Vagina (tissue), 2 donors: Measurements from ENCODE around the gene MYH9. TPM values are rescaled to one million over a fixed set of nuclear protein-coding genes. Genes with fewer than 3 reads are reported as not detected.

ENCODE experiments used
- DNase-seq, 2 donors: peaks; one replicate each; pipeline ENCODE4 v3.0.0-alpha.2; 2017; ENCODE audit errors: extremely low spot score in 2 of 2
- H3K27ac ChIP-seq: fragments of 200-600 bp; sonication (generic); one replicate; pipeline ENCODE4 v1.5.1; 2019
- H3K27me3 ChIP-seq: fragments of 200-600 bp; sonication (generic); one replicate; pipeline ENCODE4 v1.5.1; 2019
- H3K36me3 ChIP-seq, 2 donors: fragments of 200-600 bp; sonication (generic); one replicate each; pipeline ENCODE4 v1.5.1; 2017 to 2019
- H3K4me1 ChIP-seq: fragments of 200-600 bp; sonication (generic); one replicate; pipeline ENCODE4 v1.5.1; 2019
- H3K4me3 ChIP-seq, 2 donors: fragments of 200-600 bp; sonication (generic); 1 replicate in 1 of 2; 2 replicates in 1 of 2; pipeline ENCODE4 v1.5.1; 2016 to 2019
- H3K9me3 ChIP-seq: fragments of 200-600 bp; sonication (generic); one replicate; pipeline ENCODE4 v1.5.1; 2019
- POLR2A ChIP-seq, 2 donors: fragments of 450-650 bp; IDR thresholded peaks; one replicate each; pipeline ENCODE4 v1.6.1; 2017; ENCODE audit warnings: antibody characterized with exemption in 2 of 2, mild to moderate bottlenecking in 2 of 2, moderate library complexity in 2 of 2
- POLR2AphosphoS5 ChIP-seq, 2 donors: sonication (generic); formaldehyde crosslinking; IDR thresholded peaks; one replicate each; pipeline ENCODE4 v1.9.0; 2017; ENCODE audit warnings: antibody characterized with exemption in 2 of 2, mild to moderate bottlenecking in 2 of 2, low read depth in 1 of 2; ENCODE audit not compliant: insufficient read depth in 1 of 2
- intact Hi-C: fragments of 100-400 bp; cut with DNase I; formaldehyde crosslinking; loops from one replicate; pipeline ENCODE4 v1.15.1; 2023
- total RNA-seq: library from RNA; depleted of rRNA; stranded (reverse); fragments of >200 nt; gene quantifications from one replicate; pipeline ENCODE4 v1.2.3, GENCODE V29; 2016
- TF ChIP-seq, protein P1 (sequence below), 3 experiments: fragments of 450-650 bp in 2 of 3; fragments of 200-600 bp in 1 of 3; sonication (generic) in 1 of 3; IDR thresholded peaks; one replicate each; pipeline ENCODE4 v1.5.1; 2017 to 2019; ENCODE audit warnings: antibody characterized with exemption in 3 of 3, mild to moderate bottlenecking in 2 of 3, moderate library complexity in 2 of 3

Gene MYH9
- total RNA-seq, 1 donor from 2014 or later, result 333 TPM

DNA sequence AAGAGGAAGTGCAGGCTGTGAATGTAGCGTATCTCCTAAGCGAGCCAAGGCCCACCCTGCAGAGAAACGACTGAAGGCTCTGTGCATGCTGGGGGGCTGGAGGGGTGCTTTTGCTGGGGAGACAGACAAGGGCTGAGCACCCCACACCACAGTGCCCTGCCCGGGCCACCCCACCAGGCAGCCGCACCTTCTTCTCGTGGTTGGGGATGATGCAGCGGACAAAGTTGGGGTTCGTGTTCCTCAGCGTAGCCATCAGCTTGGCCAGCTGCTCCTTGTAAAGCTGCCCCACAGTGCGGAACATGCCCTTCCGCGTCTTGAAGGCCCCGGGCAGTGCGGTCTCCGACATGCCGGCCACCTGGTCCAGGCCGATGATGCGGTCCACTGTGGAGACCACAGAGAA lies 81.5 kb downstream of the MYH9 start:
- H3K4me3 ChIP-seq, result no peak overlapping the region
- H3K27me3 ChIP-seq, result no peaks in the 10 kb centered on the region
- TF ChIP-seq POLR2AphosphoS5 (IDR thresholded peaks at IDR 0.05; ENCODE audit: insufficient read depth in 1 of 2, low read depth in 1 of 2), result no peak
- no peak for TF ChIP-seq POLR2A (IDR thresholded peaks at IDR 0.05)
- TF ChIP-seq, protein P1, sequence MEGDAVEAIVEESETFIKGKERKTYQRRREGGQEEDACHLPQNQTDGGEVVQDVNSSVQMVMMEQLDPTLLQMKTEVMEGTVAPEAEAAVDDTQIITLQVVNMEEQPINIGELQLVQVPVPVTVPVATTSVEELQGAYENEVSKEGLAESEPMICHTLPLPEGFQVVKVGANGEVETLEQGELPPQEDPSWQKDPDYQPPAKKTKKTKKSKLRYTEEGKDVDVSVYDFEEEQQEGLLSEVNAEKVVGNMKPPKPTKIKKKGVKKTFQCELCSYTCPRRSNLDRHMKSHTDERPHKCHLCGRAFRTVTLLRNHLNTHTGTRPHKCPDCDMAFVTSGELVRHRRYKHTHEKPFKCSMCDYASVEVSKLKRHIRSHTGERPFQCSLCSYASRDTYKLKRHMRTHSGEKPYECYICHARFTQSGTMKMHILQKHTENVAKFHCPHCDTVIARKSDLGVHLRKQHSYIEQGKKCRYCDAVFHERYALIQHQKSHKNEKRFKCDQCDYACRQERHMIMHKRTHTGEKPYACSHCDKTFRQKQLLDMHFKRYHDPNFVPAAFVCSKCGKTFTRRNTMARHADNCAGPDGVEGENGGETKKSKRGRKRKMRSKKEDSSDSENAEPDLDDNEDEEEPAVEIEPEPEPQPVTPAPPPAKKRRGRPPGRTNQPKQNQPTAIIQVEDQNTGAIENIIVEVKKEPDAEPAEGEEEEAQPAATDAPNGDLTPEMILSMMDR (IDR thresholded peaks at IDR 0.05), result no peak
- H3K27ac ChIP-seq, result no peak overlapping the region
- H3K9me3 ChIP-seq, result no peaks in the 10 kb centered on the region
- H3K4me1 ChIP-seq, result no peaks in the 10 kb centered on the region
- DNase-seq, result no peak
- intact Hi-C loops, result no loop called here
- peaks cover 15 to 96% of the 10 kb centered on the region in 2 donors for H3K36me3 ChIP-seq

DNA sequence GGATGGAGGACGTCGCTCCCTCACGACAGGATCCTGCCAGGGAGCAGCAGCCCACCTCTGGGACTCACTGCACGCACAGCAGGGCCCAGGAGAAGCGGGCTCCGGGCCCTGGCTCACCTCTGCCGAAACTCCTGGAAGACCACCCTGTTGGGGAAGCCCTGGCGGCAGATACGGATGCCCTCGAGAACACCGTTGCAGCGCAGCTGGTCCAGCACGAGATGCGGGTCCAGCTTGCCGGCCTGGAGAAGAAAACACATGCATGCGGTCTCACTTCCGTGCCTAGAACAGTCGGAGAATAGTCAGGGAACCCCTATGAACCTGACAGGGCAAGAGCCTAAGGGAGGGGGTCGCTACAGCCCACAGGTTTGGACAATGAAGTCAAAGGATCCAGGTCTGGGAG lies 82.0 kb downstream of the MYH9 start:
- H3K4me1 ChIP-seq, result no peaks in the 10 kb centered on the region
- H3K27ac ChIP-seq, result no peak overlapping the region
- no peaks in the 10 kb centered on the region for H3K27me3 ChIP-seq
- H3K9me3 ChIP-seq, result no peaks in the 10 kb centered on the region
- no peak overlapping the region for H3K4me3 ChIP-seq
- intact Hi-C loops, result no loop called here
- peaks cover 12 to 96% of the 10 kb centered on the region in 2 donors for H3K36me3 ChIP-seq
- TF ChIP-seq POLR2A (IDR thresholded peaks at IDR 0.05) (no peak), POLR2AphosphoS5 (IDR thresholded peaks at IDR 0.05; ENCODE audit: insufficient read depth in 1 of 2, low read depth in 1 of 2) (peak in 1 of 2 donors; percentile 14)
- no peak for DNase-seq

DNA sequence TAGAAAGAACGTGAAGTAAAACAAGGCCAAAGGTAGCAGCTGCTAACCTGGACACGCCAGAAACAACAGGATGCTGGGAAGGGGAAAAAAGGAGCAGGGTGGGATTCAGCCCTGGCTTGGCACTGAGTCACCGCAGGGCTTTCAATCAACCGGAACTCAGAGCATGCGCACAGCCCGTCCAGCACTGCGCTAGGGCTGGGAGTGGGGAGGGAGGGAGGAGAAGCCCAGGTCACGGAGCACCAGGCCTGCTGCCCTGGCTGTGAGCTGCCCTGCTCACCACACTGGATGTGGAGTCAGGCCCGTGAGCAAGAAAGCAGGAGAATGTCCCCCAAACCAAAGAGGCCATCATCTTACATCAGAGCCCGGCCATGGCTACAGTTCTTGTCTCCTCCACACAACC lies 83.3 kb downstream of the MYH9 start:
- H3K9me3 ChIP-seq, result no peaks in the 10 kb centered on the region
- H3K27me3 ChIP-seq, result no peaks in the 10 kb centered on the region
- intact Hi-C loops, result loop anchor here (5.0 kb wide), 1 partner anchor 163 kb away; no protein-coding TSS in a partner anchor
- peaks cover 16 to 99% of the 10 kb centered on the region in 2 donors for H3K36me3 ChIP-seq
- TF ChIP-seq POLR2AphosphoS5 (IDR thresholded peaks at IDR 0.05; ENCODE audit: insufficient read depth in 1 of 2, low read depth in 1 of 2), result no peak
- TF ChIP-seq, protein P1 (IDR thresholded peaks at IDR 0.05), result no peak
- no peak for TF ChIP-seq POLR2A (IDR thresholded peaks at IDR 0.05)
- H3K4me3 ChIP-seq, result no peak overlapping the region
- no peaks in the 10 kb centered on the region for H3K4me1 ChIP-seq
- no peak overlapping the region for H3K27ac ChIP-seq
- no peak for DNase-seq

DNA sequence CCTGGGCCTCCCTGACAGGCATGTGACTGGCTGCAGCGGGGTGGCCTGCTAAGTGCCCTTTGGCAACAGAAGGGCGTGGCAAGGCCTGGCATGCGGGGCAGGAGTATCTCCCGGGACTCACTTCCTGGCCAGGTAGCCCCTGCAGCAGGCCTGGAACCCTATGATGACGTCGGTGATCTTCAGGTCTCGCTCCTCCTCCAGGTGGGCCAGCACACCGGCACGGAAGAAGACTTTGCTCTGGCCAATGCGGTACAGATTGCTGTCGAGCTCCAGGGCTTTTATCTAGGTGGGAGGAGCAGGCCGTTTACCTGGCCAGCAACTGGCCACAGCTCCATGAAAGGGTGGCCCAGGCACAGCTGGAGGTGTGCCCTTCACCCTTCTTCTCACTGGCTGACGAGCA lies 83.9 kb downstream of the MYH9 start:
- Histone ChIP-seq H3K4me1 (no peaks in the 10 kb centered on the region), H3K36me3 (peaks cover 16 to 99% of the 10 kb centered on the region in 2 donors), H3K27me3 (no peaks in the 10 kb centered on the region), H3K4me3 (no peak overlapping the region), H3K27ac (no peak overlapping the region), H3K9me3 (no peaks in the 10 kb centered on the region)
- intact Hi-C loops, result loop anchor here (5.0 kb wide), 1 partner anchor 163 kb away; no protein-coding TSS in a partner anchor
- no peak for DNase-seq
- TF ChIP-seq POLR2AphosphoS5 (IDR thresholded peaks at IDR 0.05; ENCODE audit: insufficient read depth in 1 of 2, low read depth in 1 of 2) (no peak), POLR2A (IDR thresholded peaks at IDR 0.05) (no peak)
- TF ChIP-seq, protein P1 (IDR thresholded peaks at IDR 0.05), result no peak

DNA sequence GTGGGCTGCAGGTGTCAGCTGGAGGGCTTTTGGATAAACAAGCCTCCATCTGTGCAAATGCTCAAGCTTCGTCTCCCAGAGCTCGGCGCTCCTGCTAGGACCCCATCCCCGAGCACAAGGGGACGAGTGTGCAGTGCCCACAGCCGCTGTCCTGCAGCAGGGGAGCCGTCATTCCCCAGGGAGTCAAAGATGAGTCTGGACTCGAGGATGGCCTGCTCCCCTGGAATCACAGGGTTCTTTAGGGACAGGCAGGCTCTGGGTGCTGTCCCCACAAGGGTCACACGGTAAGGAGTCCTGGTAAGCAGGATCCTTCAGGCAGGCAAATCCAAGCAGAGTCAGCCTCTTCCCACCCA lies 84.7 kb downstream of the MYH9 start:
- TF ChIP-seq, protein P1 (IDR thresholded peaks at IDR 0.05), result no peak
- no peak for TF ChIP-seq POLR2A (IDR thresholded peaks at IDR 0.05)
- TF ChIP-seq POLR2AphosphoS5 (IDR thresholded peaks at IDR 0.05; ENCODE audit: insufficient read depth in 1 of 2, low read depth in 1 of 2), result no peak
- no peaks in the 10 kb centered on the region for H3K27me3 ChIP-seq
- H3K4me3 ChIP-seq, result no peak overlapping the region
- H3K27ac ChIP-seq, result no peak overlapping the region
- H3K4me1 ChIP-seq, result no peaks in the 10 kb centered on the region
- H3K36me3 ChIP-seq, result peaks cover 20 to 100% of the 10 kb centered on the region in 2 donors
- intact Hi-C loops, result loop anchor here (5.0 kb wide), 1 partner anchor 164 kb away; no protein-coding TSS in a partner anchor
- DNase-seq, result no peak
- H3K9me3 ChIP-seq, result no peaks in the 10 kb centered on the region
